OCI-LY1 (cell line): ENCODE data around the gene CC2D2B.
A peak's percentile ranks its signal among the peaks of the same experiment; 100 is the strongest.

Experiments used
- H2AFZ ChIP-seq: fragments of 200-600 bp; sonication (generic), shearing (Covaris generic); 2 replicates; pipeline ENCODE4 v1.6.0; 2014; ENCODE audit warnings: antibody characterized with exemption, mild to moderate bottlenecking, low read length
- H3F3A ChIP-seq: fragments of 200-600 bp; sonication (generic), shearing (Covaris generic); 2 replicates; pipeline ENCODE4 v1.6.0; 2014; ENCODE audit warnings: mild to moderate bottlenecking, antibody characterized with exemption, low read length, moderate library complexity; ENCODE audit not compliant: insufficient read depth
- H3K27ac ChIP-seq: fragments of 200-600 bp; sonication (generic); 2 replicates; pipeline ENCODE4 v1.5.1; 2014; ENCODE audit warnings: low read length, mixed run types, mild to moderate bottlenecking, low read depth; ENCODE audit not compliant: poor library complexity, severe bottlenecking
- H3K27me3 ChIP-seq: fragments of 200-600 bp; sonication (generic); 2 replicates; pipeline ENCODE4 v1.6.0; 2014; ENCODE audit warnings: antibody characterized with exemption, mild to moderate bottlenecking, low read length, moderate library complexity; ENCODE audit not compliant: insufficient read depth
- H3K36me3 ChIP-seq: fragments of 200-600 bp; sonication (generic); 2 replicates; pipeline ENCODE4 v1.6.1; 2014; ENCODE audit warnings: mild to moderate bottlenecking, antibody characterized with exemption, low read length, moderate library complexity, mixed read lengths; ENCODE audit not compliant: insufficient read depth
- H3K4me1 ChIP-seq: fragments of 200-600 bp; sonication (generic); 2 replicates; pipeline ENCODE4 v1.5.1; 2014; ENCODE audit warnings: mild to moderate bottlenecking, low read length, moderate library complexity; ENCODE audit not compliant: insufficient read depth, severe bottlenecking
- H3K4me2 ChIP-seq: fragments of 200-600 bp; sonication (generic), shearing (Covaris generic); 2 replicates; pipeline ENCODE4 v1.6.1; 2014; ENCODE audit warnings: low read length
- H3K4me3 ChIP-seq: fragments of 200-600 bp; sonication (generic); 2 replicates; pipeline ENCODE4 v1.5.1; 2014; ENCODE audit warnings: low read length, low read depth, mild to moderate bottlenecking, mixed read lengths; ENCODE audit not compliant: poor library complexity, severe bottlenecking
- H3K79me2 ChIP-seq: fragments of 200-600 bp; shearing (Covaris generic); 2 replicates; pipeline ENCODE4 v1.6.1; 2016; ENCODE audit warnings: mixed run types, low read length, mixed read lengths; ENCODE audit not compliant: insufficient read depth
- H3K9ac ChIP-seq: fragments of 200-600 bp; sonication (generic), shearing (Covaris generic); 2 replicates; pipeline ENCODE4 v1.6.1; 2014; ENCODE audit warnings: mild to moderate bottlenecking, low read length, mixed read lengths
- H3K9me2 ChIP-seq: fragments of 200-600 bp; sonication (generic), shearing (Covaris generic); 2 replicates; pipeline ENCODE4 v1.6.1; 2014; ENCODE audit warnings: low read depth, mild to moderate bottlenecking, low read length, mixed read lengths
- H3K9me3 ChIP-seq: fragments of 200-600 bp; shearing (Covaris generic); 2 replicates; pipeline ENCODE4 v1.6.1; 2014; ENCODE audit warnings: low read length, mixed read lengths
- H4K20me1 ChIP-seq: fragments of 200-600 bp; sonication (generic), shearing (Covaris generic); 2 replicates; pipeline ENCODE4 v1.6.0; 2016; ENCODE audit warnings: mild to moderate bottlenecking, low read length; ENCODE audit not compliant: insufficient read depth
- EZH2 ChIP-seq: fragments of 200-600 bp; sonication (generic), shearing (Covaris generic); IDR thresholded peaks from 2 replicates; pipeline ENCODE4 v1.8.0; 2017; ENCODE audit warnings: borderline replicate concordance, mixed run types, mild to moderate bottlenecking, antibody characterized with exemption, low read length, moderate library complexity, mixed read lengths
- TF ChIP-seq, protein P1 (sequence below): fragments of 200-600 bp; sonication (generic), shearing (Covaris generic); IDR thresholded peaks from 2 replicates; pipeline ENCODE4 v1.5.1; 2017; ENCODE audit warnings: mild to moderate bottlenecking, antibody characterized with exemption, low read length, moderate library complexity, mixed read lengths

CC2D2B gene

DNA sequence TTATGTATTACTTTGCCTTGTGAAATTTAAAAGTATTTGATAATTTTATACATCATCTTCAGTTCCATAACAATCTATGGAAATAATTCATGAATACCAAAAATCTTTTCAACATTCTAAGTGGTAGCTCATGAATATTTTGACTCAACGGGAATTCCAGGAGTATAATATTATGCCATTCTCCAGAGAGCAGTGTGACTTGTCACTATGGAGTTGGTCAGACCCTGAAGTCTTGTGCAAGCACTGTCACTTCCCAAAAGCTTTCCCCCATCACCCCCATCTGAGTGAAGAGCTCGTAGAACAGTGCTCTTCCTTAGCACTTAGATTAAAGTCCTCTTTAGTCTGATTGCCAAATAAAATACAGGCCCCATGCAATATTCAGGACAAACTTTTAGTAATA, 106.2 kb downstream of the CC2D2B start:
- Histone ChIP-seq H3K4me2 (no peak overlapping the region), H3K9me3 (no peaks in the 10 kb centered on the region), H3K79me2 (no peaks in the 10 kb centered on the region), H3K27me3 (no peaks in the 10 kb centered on the region), H3K4me3 (no peak overlapping the region), H3K9me2 (no peaks in the 10 kb centered on the region), H3F3A (no peaks in the 10 kb centered on the region), H3K9ac (no peak overlapping the region), H3K27ac (no peak overlapping the region), H4K20me1 (no peaks in the 10 kb centered on the region), H2AFZ (no peak overlapping the region), H3K36me3 (no peaks in the 10 kb centered on the region), H3K4me1 (no peaks in the 10 kb centered on the region)
- TF ChIP-seq, protein P1, sequence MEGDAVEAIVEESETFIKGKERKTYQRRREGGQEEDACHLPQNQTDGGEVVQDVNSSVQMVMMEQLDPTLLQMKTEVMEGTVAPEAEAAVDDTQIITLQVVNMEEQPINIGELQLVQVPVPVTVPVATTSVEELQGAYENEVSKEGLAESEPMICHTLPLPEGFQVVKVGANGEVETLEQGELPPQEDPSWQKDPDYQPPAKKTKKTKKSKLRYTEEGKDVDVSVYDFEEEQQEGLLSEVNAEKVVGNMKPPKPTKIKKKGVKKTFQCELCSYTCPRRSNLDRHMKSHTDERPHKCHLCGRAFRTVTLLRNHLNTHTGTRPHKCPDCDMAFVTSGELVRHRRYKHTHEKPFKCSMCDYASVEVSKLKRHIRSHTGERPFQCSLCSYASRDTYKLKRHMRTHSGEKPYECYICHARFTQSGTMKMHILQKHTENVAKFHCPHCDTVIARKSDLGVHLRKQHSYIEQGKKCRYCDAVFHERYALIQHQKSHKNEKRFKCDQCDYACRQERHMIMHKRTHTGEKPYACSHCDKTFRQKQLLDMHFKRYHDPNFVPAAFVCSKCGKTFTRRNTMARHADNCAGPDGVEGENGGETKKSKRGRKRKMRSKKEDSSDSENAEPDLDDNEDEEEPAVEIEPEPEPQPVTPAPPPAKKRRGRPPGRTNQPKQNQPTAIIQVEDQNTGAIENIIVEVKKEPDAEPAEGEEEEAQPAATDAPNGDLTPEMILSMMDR, result no peak
- TF ChIP-seq EZH2, result no peak

DNA sequence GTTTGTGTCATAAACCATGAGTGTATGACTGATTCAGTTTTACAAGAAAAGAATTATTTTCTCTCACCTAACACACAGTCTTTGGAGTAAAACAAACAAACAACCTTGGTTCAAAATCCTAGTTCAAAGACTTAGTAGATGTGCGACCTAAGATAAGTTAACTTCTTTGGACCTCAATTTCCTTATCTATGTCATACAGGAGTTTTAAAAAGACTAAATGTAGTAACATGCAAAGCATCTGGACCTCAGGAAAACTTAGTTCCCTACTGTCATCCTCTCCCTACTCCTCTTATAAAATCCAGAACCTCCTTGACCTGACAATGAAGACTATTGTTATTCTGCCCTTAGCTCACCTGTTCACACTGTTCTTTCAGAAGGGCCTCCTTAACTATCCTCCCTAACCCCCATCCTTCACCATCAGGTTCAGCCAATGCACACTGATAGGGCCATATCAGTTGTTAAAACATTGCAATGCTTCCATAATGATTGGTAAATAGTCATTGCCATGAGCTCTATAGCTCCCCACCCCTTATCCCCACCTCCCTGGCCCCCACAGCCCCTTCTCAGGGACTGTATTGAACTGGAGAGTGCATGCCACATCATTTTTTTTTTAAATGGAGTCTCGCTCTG, 106.8 kb downstream of the CC2D2B start:
- Histone ChIP-seq H2AFZ (no peak overlapping the region), H3K9ac (no peak overlapping the region), H3K27ac (no peak overlapping the region), H3F3A (no peaks in the 10 kb centered on the region), H4K20me1 (no peaks in the 10 kb centered on the region), H3K79me2 (no peaks in the 10 kb centered on the region), H3K9me3 (no peaks in the 10 kb centered on the region), H3K9me2 (no peaks in the 10 kb centered on the region), H3K36me3 (no peaks in the 10 kb centered on the region), H3K4me2 (no peak overlapping the region), H3K27me3 (no peaks in the 10 kb centered on the region), H3K4me1 (no peaks in the 10 kb centered on the region), H3K4me3 (no peak overlapping the region)
- TF ChIP-seq EZH2, result no peak
- TF ChIP-seq, protein P1, result no peak

DNA sequence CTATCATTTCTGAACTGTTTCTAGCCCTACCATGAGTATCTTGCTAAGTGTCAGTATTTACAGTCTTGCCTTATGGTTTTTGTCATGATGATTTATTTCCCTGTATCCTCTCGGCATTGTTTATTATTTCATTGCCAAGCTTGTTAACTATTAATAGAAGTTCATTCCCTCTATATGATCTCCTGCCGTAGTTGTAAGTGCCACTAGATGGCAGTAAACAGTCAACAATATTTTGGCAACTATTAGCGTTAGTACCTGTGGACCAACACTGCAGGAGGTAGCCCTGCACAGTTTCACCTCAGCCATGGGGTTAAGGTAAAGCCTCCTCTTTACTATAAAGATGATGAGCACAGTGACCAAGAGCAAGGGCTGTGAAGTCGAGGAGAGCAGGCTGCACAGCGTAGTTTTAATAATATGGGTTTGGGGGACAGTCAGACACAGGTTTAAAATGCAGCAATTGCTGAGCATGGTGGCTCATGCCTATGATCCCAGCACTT, 109.5 kb downstream of the CC2D2B start:
- Histone ChIP-seq H2AFZ (no peak overlapping the region), H3K36me3 (no peaks in the 10 kb centered on the region), H3K4me3 (no peak overlapping the region), H4K20me1 (no peaks in the 10 kb centered on the region), H3K9me2 (no peaks in the 10 kb centered on the region), H3K27me3 (no peaks in the 10 kb centered on the region), H3K9ac (no peak overlapping the region), H3F3A (no peaks in the 10 kb centered on the region), H3K27ac (no peak overlapping the region), H3K79me2 (no peaks in the 10 kb centered on the region), H3K9me3 (no peaks in the 10 kb centered on the region), H3K4me1 (no peaks in the 10 kb centered on the region), H3K4me2 (no peak overlapping the region)
- TF ChIP-seq EZH2, result no peak
- TF ChIP-seq, protein P1, result peak; percentile 60
